GM12891 (cell line): Measurements from ENCODE around the gene BMPR1A.

Experiments used
- PAX5 ChIP-seq: IDR thresholded peaks from 2 replicates; pipeline ENCODE4 v1.6.1; 2011; ENCODE audit warnings: low read length, moderate library complexity, mild to moderate bottlenecking; ENCODE audit not compliant: insufficient read depth, severe bottlenecking
- POLR2A ChIP-seq: IDR thresholded peaks from 2 replicates; pipeline ENCODE4 v1.6.1; 2011; ENCODE audit warnings: low read depth, low read length, control low read depth
- POLR2AphosphoS5 ChIP-seq: IDR thresholded peaks from 2 replicates; pipeline ENCODE4 v1.6.1; 2011; ENCODE audit warnings: low read depth, low read length, control low read depth
- POU2F2 ChIP-seq: IDR thresholded peaks from 2 replicates; pipeline ENCODE4 v1.6.1; 2011; ENCODE audit warnings: low read depth, mild to moderate bottlenecking, control low read depth, low read length, moderate library complexity
- TAF1 ChIP-seq: IDR thresholded peaks from 2 replicates; pipeline ENCODE4 v1.6.1; 2011; ENCODE audit warnings: low read depth, low read length, control low read depth

DNA sequence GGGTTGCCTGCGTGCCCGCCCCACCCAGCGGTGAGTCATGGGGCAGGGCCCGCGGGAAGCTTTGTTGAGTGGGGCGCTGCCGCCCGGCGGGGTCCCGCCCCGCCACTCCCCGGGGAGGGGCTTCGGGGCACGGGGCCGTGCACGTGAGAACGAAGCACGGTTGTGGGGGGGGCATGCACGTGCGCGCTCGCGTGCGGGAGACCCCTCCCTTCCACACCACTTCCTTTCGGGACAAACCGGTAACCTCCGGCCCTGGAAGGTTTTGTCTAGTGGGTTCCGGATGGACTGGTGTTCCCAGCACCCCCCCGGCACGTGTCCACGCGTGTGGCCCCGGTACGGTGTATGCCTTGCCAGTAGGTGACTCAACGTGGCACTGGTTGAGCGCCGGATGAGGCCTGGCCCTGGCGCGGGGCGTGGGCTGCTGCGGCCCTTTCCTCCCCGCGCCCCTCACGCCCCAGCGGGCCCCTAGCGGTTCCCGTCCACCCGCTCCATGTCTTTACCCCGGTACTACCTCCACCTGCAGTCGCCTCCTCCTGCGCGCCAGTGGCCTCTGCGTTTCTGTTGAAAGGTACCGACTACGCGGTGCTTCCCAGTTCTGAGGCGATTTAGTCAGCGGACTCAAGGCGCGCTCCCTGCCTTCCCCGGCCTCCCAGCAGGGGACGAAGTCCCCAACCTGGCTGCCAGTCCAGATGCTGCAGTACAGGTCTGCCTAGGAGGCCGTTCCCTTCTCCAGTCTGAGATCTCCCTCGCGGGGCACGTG, 215.0 kb downstream of the BMPR1A start:
- TF ChIP-seq POLR2A = no peak
- TF ChIP-seq POLR2AphosphoS5 = peak; percentile 45; the same call in 1 of the 2 replicates
- TF ChIP-seq TAF1 = no peak; the same call in 1 of the 2 replicates
- TF ChIP-seq PAX5 = no peak
- no peak for TF ChIP-seq POU2F2
